Measurements from ENCODE around the gene PLD1.

PLD1 gene

DNA sequence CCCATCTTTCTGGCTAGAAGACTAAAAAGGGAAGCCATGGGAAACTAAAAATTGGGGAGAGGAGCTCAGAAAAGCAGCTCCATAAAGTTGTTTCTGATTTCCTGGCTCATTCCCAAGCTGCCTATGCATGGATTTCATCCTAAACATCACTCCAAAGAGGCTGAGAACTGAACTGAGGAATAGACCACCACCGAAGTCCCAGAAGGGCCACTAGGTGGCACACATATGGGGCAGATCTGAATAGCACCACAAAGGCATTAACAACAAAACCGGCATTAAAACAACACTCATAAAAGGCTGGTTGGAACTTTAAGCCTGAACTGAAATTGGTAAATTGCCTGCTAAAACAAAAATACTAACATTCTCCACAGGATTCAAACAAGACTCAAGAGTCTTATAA lies 106.3 kb downstream of the PLD1 start:
- H3K4me3 ChIP-seq (ENCODE audit: low read length) = no peak overlapping the region
- TF ChIP-seq CTCF (IDR thresholded peaks at IDR 0.05; ENCODE audit: insufficient read depth, low read depth, low read length, missing control alignments) = peak; percentile 78
- DNase-seq (ENCODE audit: low read depth) = peak; percentile 65

DNA sequence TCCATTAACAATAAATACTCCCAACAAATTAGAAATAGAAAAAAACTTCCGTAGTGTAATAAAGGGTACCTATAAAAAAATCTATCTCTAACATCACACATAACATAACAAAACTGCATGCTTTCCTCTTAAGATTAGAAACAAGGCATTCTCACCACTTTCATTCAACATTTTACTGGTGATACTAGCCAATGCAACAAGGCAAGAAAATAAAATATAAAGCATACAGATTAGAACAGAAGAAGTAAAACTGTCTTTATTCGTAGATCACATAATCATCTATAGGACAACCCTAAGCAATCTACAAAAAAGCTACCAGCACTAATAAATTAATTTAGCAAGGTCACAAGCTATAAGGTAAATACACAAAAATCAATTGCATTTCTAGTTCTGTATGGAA lies 107.1 kb downstream of the PLD1 start:
- TF ChIP-seq CTCF (IDR thresholded peaks at IDR 0.05; ENCODE audit: insufficient read depth, low read depth, low read length, missing control alignments) = no peak

GRCh38 chr3:171700653-171701052 lies 109.6 kb downstream of the PLD1 start:
- DNase-seq (ENCODE audit: low read depth) = peak; percentile 34
- TF ChIP-seq CTCF (IDR thresholded peaks at IDR 0.05; ENCODE audit: insufficient read depth, low read depth, low read length, missing control alignments) = no peak
- H3K4me3 ChIP-seq (ENCODE audit: low read length) = no peak overlapping the region

More for the DNA sequence above, 107.1 kb downstream of the PLD1 start:
- no peak for DNase-seq (ENCODE audit: low read depth)
- H3K4me3 ChIP-seq (ENCODE audit: low read length) = no peak overlapping the region

DNA sequence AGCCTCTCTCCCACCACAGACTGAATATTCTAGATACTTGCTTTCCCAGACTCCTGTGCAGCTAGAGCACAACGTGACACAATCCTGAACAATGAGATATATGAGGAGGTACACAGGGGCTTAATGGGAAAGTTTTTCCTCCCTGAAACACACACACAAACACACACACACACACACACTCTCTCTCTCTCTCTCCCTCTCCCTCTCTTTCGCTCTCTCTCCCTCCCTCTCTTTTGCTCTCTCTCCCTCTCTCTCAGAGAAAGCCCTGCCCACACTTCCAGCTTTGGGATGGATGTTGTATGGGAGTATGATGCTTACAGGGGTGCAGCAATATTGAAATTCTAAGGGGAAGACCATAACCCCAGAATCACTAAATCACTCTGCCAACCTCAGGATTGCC lies 110.1 kb downstream of the PLD1 start:
- H3K4me3 ChIP-seq (ENCODE audit: low read length) = no peak overlapping the region
- no peak for TF ChIP-seq CTCF (IDR thresholded peaks at IDR 0.05; ENCODE audit: insufficient read depth, low read depth, low read length, missing control alignments)
- no peak for DNase-seq (ENCODE audit: low read depth)

DNA sequence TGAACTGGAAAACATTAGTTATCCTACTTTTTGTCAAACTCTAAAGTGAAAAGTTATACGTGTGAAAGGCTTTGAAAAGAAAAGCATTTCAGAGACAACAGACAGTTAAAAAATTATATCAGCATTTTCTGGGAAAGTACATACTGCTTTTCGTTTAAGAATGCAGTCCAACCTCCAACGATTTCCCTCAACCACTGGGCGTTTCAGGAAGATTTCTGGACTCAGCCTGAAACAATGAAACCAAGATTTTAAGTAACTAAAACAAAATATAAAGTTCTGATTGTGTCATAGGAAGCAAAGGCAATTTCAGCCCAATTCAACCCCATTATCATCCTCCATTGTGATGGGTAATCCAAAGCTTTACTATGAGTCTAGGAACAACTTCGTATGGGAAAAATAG lies 110.7 kb downstream of the PLD1 start:
- no peak for TF ChIP-seq CTCF (IDR thresholded peaks at IDR 0.05; ENCODE audit: insufficient read depth, low read depth, low read length, missing control alignments)
- no peak overlapping the region for H3K4me3 ChIP-seq (ENCODE audit: low read length)

DNA sequence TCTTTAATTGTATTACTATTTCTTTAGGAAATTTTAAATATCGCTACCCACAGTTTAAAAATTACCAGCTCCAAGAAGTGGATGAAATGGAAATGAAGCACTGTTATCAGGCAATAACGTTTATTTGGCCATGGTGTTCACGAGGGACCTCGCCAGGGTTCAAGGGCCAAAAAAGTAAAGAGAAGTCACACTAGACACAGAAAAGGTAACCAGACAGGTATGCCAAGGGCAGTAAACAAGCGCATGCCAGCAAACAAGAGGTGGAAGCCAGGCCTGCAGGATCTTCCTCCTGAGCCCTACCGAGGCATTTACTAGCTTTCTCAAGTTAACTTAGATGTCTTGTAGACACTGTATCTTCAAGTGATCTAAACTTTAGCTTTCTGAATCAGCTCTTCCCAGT lies 113.5 kb downstream of the PLD1 start:
- no peak for DNase-seq (ENCODE audit: low read depth)

More for the DNA sequence above, 110.7 kb downstream of the PLD1 start:
- no peak for DNase-seq (ENCODE audit: low read depth)

More for the DNA sequence above, 113.5 kb downstream of the PLD1 start:
- no peak overlapping the region for H3K4me3 ChIP-seq (ENCODE audit: low read length)
- TF ChIP-seq CTCF (IDR thresholded peaks at IDR 0.05; ENCODE audit: insufficient read depth, low read depth, low read length, missing control alignments) = no peak

Data from epithelial cell of esophagus (primary cell).